Lower lobe of right lung (tissue), 2 donors: ENCODE data around the gene BDNF. TPM values are rescaled to one million over a fixed set of nuclear protein-coding genes. Genes with fewer than 3 reads are reported as not detected.

Source experiments
- ATAC-seq, 2 donors: fragments of 200-7000 bp; cut with Tn5 transposase; one replicate each; pipeline ENCODE4 v1.9.1; 2020 to 2022; ENCODE audit warnings: mild to moderate bottlenecking in 2 of 2, moderate library complexity in 2 of 2
- DNase-seq: peaks from one replicate; pipeline ENCODE4 v3.0.0-alpha.2; 2020
- H3K27ac ChIP-seq: fragments of 200-600 bp; one replicate; pipeline ENCODE4 v1.8.0; 2022
- H3K27me3 ChIP-seq: fragments of 200-600 bp; one replicate; pipeline ENCODE4 v1.8.0; 2022; ENCODE audit warnings: low read depth
- H3K36me3 ChIP-seq: fragments of 200-600 bp; one replicate; pipeline ENCODE4 v1.8.0; 2022; ENCODE audit warnings: mild to moderate bottlenecking
- H3K4me1 ChIP-seq: fragments of 200-600 bp; one replicate; pipeline ENCODE4 v1.8.0; 2022
- H3K4me3 ChIP-seq: fragments of 200-600 bp; one replicate; pipeline ENCODE4 v1.8.0; 2022; ENCODE audit warnings: mild to moderate bottlenecking
- H3K9me3 ChIP-seq: fragments of 200-600 bp; one replicate; pipeline ENCODE4 v1.8.0; 2022
- intact Hi-C: fragments of 100-400 bp; cut with DNase I; formaldehyde crosslinking; loops from one replicate; pipeline ENCODE4 v1.11.0; 2022
- total RNA-seq: library from RNA; stranded (reverse); fragmentation: NEBNext Ultra II Directional; extraction: Animal tissue kit (Norgen Biotek cat#: 25700); gene quantifications from one replicate; pipeline ENCODE4 v1.2.1, GENCODE V29; 2021
- TF ChIP-seq, protein P1 (sequence below): fragments of 200-600 bp; IDR thresholded peaks from one replicate; pipeline ENCODE4 v1.8.0; 2022; ENCODE audit warnings: antibody characterized with exemption, mild to moderate bottlenecking
- donor health status: DM: no; HTN: yes; CAD: no; lungs with severe emphysema.

BDNF gene
- total RNA-seq, 1 donor from 2014 or later: 3.4 TPM

DNA sequence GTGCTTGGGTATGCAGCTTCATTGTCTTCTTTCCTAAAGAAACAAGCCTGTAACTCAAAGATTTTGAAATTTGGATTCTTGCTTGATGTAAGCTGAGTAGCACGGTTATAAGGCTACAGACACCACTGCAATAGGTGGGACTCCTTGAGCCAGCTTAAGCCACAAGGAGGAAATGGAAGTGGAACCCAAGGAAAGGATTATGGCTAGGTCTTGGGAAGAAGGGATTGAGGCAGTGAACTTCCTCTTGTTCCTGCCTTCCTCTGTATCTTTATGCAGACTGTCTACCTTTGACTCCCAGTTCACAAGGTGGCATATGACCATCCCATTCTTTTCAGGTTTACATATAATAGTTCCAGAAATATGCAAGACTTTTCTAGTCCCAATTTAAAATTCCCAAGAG is 72.3 kb downstream of the BDNF start:
- H3K9me3 ChIP-seq: no peaks in the 10 kb centered on the region
- no peaks in the 10 kb centered on the region for H3K27me3 ChIP-seq
- H3K4me3 ChIP-seq: no peak overlapping the region
- no peaks in the 10 kb centered on the region for H3K4me1 ChIP-seq
- H3K27ac ChIP-seq: no peak overlapping the region
- H3K36me3 ChIP-seq: no peaks in the 10 kb centered on the region
- no peak for DNase-seq
- intact Hi-C loops: no loop called here
- no peak for ATAC-seq
- TF ChIP-seq, protein P1, sequence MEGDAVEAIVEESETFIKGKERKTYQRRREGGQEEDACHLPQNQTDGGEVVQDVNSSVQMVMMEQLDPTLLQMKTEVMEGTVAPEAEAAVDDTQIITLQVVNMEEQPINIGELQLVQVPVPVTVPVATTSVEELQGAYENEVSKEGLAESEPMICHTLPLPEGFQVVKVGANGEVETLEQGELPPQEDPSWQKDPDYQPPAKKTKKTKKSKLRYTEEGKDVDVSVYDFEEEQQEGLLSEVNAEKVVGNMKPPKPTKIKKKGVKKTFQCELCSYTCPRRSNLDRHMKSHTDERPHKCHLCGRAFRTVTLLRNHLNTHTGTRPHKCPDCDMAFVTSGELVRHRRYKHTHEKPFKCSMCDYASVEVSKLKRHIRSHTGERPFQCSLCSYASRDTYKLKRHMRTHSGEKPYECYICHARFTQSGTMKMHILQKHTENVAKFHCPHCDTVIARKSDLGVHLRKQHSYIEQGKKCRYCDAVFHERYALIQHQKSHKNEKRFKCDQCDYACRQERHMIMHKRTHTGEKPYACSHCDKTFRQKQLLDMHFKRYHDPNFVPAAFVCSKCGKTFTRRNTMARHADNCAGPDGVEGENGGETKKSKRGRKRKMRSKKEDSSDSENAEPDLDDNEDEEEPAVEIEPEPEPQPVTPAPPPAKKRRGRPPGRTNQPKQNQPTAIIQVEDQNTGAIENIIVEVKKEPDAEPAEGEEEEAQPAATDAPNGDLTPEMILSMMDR: no peak

DNA sequence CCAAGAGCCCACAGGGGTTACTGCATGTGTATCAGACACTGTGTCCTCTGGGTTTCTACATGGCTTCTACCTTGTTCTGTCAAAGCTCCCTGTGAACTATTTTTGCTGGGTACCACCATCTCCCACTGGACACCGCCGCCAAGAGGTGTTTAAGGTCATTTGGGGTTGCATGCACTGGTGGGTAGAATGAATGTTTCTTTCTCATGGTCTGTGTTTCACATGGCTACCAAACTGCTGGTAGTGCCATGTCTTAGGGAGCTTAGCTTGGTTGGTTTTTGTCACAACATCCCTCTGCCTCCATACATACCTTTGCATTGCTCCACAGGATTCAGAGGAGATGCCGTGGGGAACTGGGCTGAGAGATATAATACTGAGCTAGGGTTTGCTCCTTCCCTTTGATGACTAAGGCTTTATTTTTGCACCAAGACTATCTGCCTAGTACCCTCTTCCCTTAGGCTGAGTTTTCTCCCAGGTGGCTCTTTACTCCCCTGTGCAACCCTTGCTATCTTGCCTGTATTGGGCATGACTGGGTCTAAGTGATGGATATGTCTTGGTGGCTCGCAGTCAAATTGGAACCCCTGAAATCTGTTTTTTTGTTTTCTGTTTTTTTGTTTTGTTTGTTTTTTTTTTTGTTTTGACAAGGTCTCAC is 73.2 kb downstream of the BDNF start:
- no peaks in the 10 kb centered on the region for H3K9me3 ChIP-seq
- H3K36me3 ChIP-seq: no peaks in the 10 kb centered on the region
- DNase-seq (no peak), ATAC-seq (no peak)
- H3K4me3 ChIP-seq: no peak overlapping the region
- H3K27ac ChIP-seq: no peak overlapping the region
- TF ChIP-seq, protein P1: no peak
- intact Hi-C loops: no loop called here
- H3K27me3 ChIP-seq: no peaks in the 10 kb centered on the region
- no peaks in the 10 kb centered on the region for H3K4me1 ChIP-seq

DNA sequence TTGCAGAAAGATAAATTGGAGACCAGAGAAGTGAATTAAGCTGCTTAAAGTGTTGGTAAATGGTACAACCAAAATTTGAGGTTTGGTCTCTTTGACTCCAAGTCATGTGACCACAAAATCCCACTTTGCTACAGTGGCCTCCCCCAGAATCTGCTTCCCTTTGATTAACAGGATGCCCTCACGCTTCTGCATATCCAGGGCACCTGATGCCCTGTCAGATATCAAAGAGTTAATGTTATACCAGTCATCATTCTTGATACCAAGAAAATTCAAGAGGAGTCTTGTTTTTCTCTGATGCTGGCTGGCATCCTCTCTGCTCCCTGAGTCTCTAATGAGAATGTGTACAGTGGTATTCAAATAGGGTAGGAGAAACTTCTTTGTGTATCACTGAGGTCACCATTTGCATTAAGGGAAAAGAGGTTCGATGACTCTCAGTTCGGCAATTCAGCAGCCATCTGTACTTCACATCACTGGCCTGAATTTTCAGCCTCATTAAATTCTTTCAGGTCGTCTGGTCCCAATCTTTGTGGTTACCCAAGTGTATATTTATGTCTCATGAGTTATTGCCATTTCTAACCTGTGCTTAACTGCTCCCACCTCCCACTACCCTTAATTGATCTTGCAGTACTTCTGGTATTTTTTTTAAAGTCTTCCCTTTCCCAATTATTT is 73.9 kb downstream of the BDNF start:
- Histone ChIP-seq H3K27ac (no peak overlapping the region), H3K36me3 (no peaks in the 10 kb centered on the region), H3K4me3 (no peak overlapping the region), H3K9me3 (no peaks in the 10 kb centered on the region), H3K27me3 (no peaks in the 10 kb centered on the region), H3K4me1 (no peaks in the 10 kb centered on the region)
- DNase-seq (no peak), ATAC-seq (no peak)
- intact Hi-C loops: no loop called here
- TF ChIP-seq, protein P1: no peak

DNA sequence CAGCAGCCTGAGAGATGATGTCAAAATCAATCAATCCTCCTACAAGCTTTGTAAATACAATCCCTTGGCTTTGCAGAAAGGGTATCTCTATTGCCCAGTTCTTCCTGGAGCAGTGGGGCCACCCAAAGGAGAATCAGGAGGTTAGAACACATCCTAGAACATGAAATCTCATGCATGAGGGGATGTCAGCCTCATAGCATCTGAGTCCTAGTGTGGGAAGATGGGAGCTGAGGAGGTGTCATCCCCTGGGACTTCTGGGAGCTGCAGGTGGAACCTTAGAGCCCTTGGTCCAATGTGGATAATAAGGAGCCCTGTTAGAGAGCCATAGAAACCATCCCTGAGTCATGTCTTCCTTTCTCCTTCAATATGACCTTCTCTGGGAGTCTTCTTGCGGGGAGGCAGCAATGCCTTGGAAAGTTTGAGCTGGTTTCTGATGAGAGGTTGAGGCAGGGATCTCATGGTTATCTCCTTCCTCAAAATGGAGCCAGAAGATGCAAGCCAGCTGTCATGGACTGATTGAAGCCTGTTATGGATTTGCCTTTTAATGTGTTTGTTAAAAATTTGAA is 74.8 kb downstream of the BDNF start:
- DNase-seq: no peak
- no peaks in the 10 kb centered on the region for H3K27me3 ChIP-seq
- no peaks in the 10 kb centered on the region for H3K36me3 ChIP-seq
- H3K27ac ChIP-seq: no peak overlapping the region
- no peaks in the 10 kb centered on the region for H3K9me3 ChIP-seq
- intact Hi-C loops: no loop called here
- TF ChIP-seq, protein P1: no peak
- no peak overlapping the region for H3K4me3 ChIP-seq
- no peaks in the 10 kb centered on the region for H3K4me1 ChIP-seq
- ATAC-seq: no peak

DNA sequence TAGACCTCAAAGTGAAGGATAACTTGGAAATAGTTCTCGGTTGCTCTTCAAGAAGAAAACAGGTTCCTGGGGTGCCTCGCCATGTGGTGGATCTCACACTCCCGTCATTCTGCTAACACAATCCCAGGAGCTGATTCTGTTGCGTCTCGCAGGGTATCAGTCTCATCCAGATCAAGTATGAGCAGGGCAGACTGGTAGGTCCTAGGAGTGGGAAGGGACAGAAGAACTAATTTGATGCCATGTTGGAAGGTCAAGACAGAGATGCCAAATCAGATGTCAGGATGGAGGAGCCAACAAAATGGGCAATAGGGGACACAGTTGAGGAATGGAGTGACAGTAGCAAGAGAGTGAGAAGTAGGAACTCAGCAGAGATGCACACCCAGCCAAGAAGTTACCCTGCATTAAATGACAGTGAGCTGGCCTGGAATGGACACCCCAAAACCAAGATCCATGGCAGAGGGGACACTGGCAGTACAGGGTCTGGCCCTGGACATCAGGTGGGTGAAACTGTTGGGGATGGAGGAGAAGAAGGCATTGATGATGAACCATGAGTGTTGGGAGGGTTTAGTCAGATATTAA is 76.2 kb downstream of the BDNF start:
- Histone ChIP-seq H3K4me3 (no peak overlapping the region), H3K9me3 (no peaks in the 10 kb centered on the region), H3K36me3 (no peaks in the 10 kb centered on the region), H3K27ac (no peak overlapping the region), H3K27me3 (no peaks in the 10 kb centered on the region), H3K4me1 (no peaks in the 10 kb centered on the region)
- DNase-seq: no peak
- intact Hi-C loops: no loop called here
- TF ChIP-seq, protein P1: no peak
- no peak for ATAC-seq
